NCI-H2196 treated with DMSO at 0.1 percent for 48 hours (cell line): Measurements from ENCODE around the gene PITPNM1.
"Not testable (repeated sequence)": the region's sequence is repeated elsewhere in the genome, so short reads cannot be mapped to it uniquely, and the experiment has no call there.

Source experiments
- DNase-seq: peaks from one replicate; lab custom pipeline; 2025; ENCODE audit not compliant: unreplicated experiment; lab: John Stamatoyannopoulos, UW

PITPNM1 gene

DNA sequence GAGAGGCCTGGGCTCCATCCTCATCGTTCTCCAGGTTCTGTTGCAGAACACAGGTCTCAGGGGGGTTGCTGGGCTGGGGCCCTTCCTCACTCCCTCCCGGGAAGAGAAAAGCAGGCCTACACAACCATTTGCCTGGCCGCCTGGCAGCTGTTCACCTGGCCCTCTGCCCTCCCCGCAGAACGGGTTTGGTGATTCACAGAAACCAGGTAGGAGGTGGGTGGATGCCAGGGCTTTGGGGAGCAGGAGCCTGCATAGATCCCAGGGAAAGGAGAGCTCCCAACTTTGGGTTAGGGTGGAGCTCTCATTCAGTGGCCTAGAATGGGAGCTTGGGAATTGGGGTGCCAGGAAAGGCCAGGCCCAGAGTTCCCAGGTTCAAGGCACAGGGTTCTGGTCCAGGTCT lies 37.1 kb downstream of the PITPNM1 start:
- peak; percentile 20 for DNase-seq

DNA sequence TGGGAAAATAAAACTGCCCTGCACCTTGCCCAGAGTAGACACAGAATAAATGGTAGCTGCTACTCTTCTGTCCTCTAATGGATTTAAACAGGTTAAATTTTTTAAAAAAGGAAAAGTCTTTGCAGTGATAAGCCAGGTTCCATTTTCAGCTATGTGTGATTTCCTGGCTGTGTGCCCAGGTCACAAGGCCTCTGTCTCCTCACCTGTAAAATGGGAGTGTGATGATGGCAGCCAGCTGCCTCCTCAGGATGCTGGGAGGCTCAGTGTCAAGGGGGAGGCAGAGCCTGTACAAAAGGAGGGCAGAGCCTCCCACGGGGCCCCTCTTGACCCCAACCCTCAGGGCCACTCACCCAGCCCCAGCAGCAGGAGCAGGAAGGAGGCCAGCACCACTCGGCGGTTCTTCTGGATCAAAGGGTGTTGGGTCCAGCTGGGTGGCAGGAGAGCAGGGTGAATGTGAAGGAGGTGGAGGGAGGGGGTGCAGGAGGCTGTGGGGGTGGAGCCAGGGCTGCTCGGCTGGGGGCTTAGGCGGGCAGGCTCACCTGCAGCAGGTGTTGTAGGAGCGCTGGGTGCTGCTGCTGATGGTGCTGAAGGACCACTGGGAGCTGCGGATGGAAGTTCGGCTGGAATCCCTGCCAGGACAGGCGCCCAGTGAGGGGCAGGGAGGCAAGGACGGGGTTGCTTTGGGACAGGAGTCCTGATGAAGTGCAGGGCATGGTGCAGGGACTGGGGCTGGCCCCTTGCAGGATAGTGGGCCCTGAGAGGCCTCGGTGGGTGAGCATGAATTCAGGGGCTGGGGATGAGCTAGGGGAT lies 38.0 kb downstream of the PITPNM1 start:
- no peak for DNase-seq

- no peak for DNase-seq
These were observed 38.8 kb downstream of the PITPNM1 start for GRCh38 chr11:67466367-67466766.

DNA sequence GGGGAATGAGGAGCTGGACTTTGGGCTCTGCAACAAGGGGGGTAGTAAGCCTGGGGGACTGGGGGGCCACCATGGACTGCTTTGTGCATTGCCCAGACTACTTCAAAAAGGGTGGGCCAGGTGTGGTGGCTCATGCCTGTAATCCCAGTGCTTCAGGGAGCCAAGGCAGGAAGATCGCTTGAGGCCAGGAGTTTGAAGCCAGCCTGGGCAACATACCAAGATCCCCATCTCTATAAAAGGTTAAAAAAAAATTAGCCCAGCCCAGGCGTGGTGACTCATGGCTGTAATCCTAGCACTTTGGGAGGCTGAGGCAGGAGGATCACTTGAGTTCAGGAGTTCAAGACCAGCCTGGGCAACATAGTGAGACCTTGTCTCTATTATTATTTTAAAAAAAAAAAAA lies 39.6 kb downstream of the PITPNM1 start:
- not testable (repeated sequence) for DNase-seq

- DNase-seq, result no peak
These were observed 40.0 kb downstream of the PITPNM1 start for GRCh38 chr11:67465189-67465510.

- peak; percentile 87 for DNase-seq
These were observed 40.6 kb downstream of the PITPNM1 start for GRCh38 chr11:67464411-67465188.

DNA sequence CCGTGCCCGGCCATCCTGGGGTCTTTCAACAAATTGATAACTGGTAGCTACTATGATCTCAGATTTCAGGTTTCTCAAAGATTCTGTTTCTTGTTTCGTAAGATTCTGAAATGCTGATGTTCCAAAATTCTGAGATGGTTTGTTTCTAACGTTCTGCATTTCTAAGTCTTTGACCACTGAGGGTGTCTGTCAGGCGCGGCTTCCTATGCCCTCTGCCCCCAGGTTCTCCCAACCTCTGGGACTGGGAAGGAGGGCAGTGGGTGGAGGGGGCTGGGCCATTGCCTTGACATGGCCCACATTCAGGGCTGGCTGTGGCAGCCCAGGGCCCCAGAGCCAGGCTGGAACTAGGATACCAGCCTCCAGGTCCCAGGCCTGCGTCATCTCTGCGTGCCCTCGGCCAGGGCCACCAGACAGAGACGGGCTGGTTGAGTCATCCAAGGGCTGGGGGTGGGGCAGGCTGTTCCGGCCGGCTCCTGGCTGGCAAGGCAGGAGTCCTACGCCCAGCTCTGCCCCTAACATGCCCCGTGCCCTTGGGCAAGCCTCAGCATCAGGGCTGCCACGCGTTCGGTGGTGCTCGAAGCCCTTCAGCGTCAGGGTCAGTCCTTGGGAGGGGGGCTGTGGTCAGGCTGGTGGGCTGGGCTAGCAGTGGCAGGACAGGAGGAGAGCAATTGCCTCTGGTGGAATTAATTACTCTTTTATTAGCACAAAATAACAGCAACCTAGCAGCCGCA lies 41.3 kb downstream of the PITPNM1 start:
- DNase-seq, result no peak

DNA sequence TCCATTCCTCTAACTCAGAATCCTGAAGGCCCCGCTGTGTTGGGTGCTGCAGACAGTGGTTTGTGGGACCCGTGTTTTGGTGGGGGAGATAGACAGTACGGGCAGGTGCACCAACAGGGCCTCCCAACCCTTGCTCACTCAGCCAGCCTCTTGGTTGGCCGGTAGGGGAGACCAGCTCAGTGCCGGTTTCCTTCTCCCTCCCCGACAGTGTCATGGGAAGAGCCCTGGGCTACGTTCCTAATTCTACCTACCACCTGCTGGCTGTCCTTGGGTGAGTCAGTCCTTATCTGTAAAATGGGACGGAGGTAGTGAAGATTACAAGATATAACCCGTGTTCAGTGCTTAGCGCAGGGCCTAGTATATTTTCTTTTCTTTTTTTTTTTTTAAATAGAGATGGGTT lies 42.0 kb downstream of the PITPNM1 start:
- DNase-seq, result no peak

DNA sequence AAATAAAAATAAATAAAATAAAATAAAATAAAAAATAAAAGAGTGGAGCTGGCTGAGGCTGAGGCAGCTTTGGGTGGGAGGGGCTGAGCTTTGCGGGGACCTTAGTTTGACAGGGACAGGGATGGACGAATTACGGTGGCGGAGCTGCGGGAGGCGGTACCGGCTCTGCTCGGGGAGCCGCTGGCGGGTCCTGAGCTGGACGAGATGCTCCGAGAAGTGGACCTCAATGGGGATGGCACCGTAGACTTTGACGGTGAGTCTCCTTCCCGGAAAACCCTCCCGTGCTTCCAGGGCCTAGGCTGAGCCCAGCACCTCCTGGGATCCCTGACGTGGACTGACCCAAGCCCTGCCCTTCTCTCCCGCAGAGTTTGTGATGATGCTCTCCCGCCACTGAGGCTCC lies 46.9 kb downstream of the PITPNM1 start:
- DNase-seq, result no peak

GRCh38 chr11:67457453-67457852 lies 47.7 kb downstream of the PITPNM1 start:
- DNase-seq, result no peak

- DNase-seq, result no peak
These were observed 49.0 kb downstream of the PITPNM1 start for GRCh38 chr11:67456068-67456705.

DNA sequence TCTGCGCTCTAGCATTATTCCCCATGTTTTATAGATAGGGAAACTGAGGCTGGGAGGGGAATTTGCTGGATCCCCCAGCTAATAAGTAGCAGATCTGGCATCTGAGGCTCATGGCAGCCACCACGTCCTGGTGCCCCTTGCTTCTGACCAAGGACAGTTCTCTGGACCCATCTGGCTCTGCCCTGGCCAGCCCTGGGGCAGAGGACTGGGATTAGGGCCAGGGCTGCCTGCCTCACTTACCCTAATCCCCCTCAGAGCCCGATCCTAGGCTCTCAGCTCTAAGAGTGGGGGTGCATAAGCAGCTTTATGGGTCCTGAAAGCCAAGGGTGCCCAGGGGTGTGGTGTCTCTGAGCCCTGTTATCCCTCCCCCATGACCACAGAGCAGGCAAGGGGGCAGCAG lies 50.1 kb downstream of the PITPNM1 start, which contains the start of gene CABP4:
Gene CABP4 (plus strand): TSS at position 301 of the 400 bp plus-strand sequence. CDS start 70 bp downstream, at position 371.
- no peak for DNase-seq

- no peak for DNase-seq
These were observed 51.1 kb downstream of the PITPNM1 start for GRCh38 chr11:67453816-67454732.

- DNase-seq, result peak; percentile 55
These were observed 52.8 kb downstream of the PITPNM1 start, which contains the start of gene GPR152 for GRCh38 chr11:67452141-67452952. Gene GPR152, minus strand, starts transcription at chr11:67452729. Its CDS starts 5 bp downstream, at chr11:67452724.

DNA sequence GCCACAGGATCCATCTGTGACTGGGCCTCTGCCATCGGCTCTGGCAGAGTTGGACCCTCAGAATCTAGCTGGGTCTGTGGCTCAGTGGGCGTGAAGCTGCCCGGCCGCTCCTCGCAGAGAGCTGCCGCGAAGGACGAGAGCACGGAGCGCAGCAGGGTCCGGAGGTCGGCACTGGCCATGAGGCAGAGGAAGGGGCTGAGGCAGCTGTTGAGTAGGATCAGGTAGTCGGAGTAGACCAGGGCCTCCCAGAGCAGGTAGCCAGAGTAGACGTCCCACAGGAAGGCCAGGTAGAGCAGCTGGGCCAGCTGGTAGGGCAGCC lies 53.5 kb downstream of the PITPNM1 start:
- no peak for DNase-seq

GRCh38 chr11:67450796-67451657 lies 54.1 kb downstream of the PITPNM1 start:
- no peak for DNase-seq

GRCh38 chr11:67449116-67449844 lies 55.9 kb downstream of the PITPNM1 start:
- no peak for DNase-seq

- no peak for DNase-seq
These were observed 56.9 kb downstream of the PITPNM1 start for GRCh38 chr11:67448220-67448609.
